Epithelial cell of proximal tubule (primary cell): ENCODE results near the gene TRAFD1. TPM values are rescaled to one million over a fixed set of nuclear protein-coding genes. Genes with fewer than 3 reads are reported as not detected.
A peak's percentile ranks its signal among the peaks of the same experiment; 100 is the strongest.

Experiments used
- DNase-seq: peaks from one replicate; pipeline ENCODE4 v3.0.0-alpha.2; 2011; ENCODE audit warnings: low read depth
- H3K4me3 ChIP-seq: 2 replicates; pipeline ENCODE4 v1.5.1; 2011; ENCODE audit warnings: low read depth, mild to moderate bottlenecking, low read length
- CTCF ChIP-seq: conservative IDR thresholded peaks from 2 replicates; pipeline ENCODE4 v1.5.1; 2012; ENCODE audit warnings: low read depth, mild to moderate bottlenecking, low read length
- total RNA-seq: library from RNA; depleted of rRNA; stranded (reverse); fragments of >200 nt; gene quantifications from 2 replicates; pipeline ENCODE4 v1.2.3, GENCODE V29; 2015

Gene TRAFD1
- total RNA-seq, 1 donor from 2014 or later, result 19.0 TPM

DNA sequence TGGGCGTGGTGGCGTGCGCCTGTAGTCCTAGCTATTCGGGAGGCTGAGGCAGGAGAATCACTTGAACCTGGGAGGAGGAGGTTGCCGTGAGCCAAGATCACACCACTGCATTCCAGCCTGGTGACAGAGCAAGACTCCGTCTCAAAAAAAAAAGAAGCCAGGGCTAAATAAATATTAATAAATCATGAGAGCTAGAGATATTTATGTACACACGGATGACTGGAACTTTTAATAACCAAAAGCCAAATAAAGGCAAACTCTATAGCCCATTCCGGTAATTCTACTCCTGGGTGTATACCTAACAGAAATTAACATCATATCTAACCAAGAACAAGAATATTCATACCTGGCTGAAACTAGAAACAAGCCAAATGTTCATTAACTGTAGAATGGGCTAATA is 7.7 kb upstream of the TRAFD1 start:
- H3K4me3 ChIP-seq, result no peak overlapping the region
- no peak for TF ChIP-seq CTCF
- no peak for DNase-seq

- H3K4me3 ChIP-seq, result no peak overlapping the region
- DNase-seq, result no peak
- TF ChIP-seq CTCF, result no peak
Observed at GRCh38 chr12:112121780-112122565, 3.4 kb upstream of the TRAFD1 start.

DNA sequence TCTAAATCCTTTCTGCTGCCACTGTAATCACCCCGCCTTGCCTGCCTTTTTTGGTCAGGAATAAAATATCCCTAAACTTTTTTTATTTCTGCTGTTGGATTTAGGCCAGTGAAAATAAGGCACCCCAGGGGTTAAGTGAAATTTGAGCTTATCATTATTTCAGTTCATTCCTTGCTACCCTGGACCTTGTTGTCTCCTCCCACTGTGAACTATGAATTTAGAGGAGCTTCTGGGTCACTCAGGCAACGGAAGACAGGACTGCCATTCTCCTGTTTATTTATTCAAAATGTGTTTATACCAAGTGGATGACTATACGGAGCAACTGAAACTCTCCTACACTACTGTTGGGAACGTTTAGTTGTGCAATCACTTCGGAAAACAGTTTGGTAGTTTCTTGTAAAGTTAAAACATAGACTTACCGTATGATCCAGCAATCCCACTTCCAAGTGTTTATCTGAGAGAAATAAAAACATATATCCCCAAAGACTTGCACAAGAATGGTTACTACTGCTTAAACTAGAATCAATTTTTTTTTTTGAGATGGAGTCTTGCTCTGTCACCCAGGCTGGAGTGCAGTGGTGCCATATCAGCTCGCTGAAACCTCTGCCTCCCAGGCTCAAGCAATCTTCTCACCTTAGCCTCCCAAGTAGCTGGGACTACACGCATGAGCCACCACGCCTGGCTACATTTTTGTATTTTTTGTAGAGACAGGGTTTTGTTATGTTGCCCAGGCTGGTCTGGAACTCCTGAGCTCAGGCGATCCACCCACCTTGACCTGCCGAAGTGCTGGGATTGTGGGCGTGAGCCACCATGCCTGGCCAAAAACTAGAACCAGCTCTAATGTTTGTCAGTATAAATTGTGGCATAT is 2.3 kb upstream of the TRAFD1 start:
- H3K4me3 ChIP-seq, result no peak overlapping the region
- no peak for TF ChIP-seq CTCF
- DNase-seq, result no peak

- TF ChIP-seq CTCF, result no peak
- DNase-seq, result no peak
- H3K4me3 ChIP-seq, result peak overlapping the region; percentile 94
Observed at GRCh38 chr12:112124918-112125249, 476 bp upstream of the TRAFD1 start.

DNA sequence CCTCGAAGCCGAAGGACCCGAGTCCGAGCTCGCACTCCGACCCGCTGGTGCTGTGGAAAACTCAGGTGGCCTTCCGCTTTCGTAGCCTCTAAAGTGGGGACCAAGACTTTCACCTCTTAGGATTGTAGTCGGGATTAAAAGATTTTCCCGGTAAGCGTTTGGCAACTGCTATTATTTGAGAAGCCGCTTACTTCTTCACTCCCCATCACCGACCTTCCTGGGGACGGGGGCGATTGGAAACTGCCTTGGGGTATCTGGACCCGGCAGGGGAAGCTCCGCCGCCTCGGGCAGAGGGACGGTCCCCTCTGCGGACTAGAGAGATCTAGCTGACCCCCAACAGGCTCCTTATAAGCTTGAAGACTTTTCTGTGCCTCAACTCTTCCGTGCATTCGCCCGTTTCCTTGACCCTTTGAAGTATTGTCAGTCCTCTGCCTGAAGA is 659 bp downstream of the TRAFD1 start:
- H3K4me3 ChIP-seq, result peak overlapping the region; percentile 94
- TF ChIP-seq CTCF, result no peak

GRCh38 chr12:112126911-112127310 is 1.6 kb downstream of the TRAFD1 start:
- no peak overlapping the region for H3K4me3 ChIP-seq
- DNase-seq, result no peak
- TF ChIP-seq CTCF, result no peak

More for the DNA sequence above, 659 bp downstream of the TRAFD1 start:
- no peak for DNase-seq
